ENCODE results near the gene MYLK. TPM values are rescaled to one million over a fixed set of nuclear protein-coding genes. Genes with fewer than 3 reads are reported as not detected.
A peak's percentile ranks its signal among the peaks of the same experiment; 100 is the strongest.

Gene MYLK
- total RNA-seq, 1 donor from 2014 or later = 2.6 TPM

DNA sequence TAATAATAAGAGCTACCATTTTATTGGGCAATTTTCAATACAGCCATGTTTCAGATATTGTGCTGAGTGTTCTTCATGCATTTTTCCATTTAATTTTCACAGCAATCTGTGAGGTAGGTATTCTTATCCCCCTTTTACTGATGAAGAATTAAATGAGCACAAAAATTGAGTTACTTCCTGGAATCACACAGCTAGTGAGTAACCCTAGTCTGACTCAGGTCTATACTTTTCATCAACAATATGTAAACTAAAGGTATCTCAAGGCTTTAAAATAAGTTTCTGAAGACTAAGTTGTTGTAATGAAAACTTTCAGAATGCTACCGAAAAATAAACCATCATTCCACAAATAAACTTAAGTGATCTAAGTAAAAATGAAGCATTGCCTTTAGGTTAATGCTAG, 321.6 kb downstream of the MYLK start:
- Histone ChIP-seq H3K36me3 (ENCODE audit: control insufficient read depth, insufficient read depth, low read length) (peaks cover 7% of the 10 kb centered on the region), H3K4me3 (ENCODE audit: low read depth, low read length) (no peak overlapping the region), H3K27me3 (ENCODE audit: control insufficient read depth, insufficient read depth, low read length) (no peaks in the 10 kb centered on the region)
- FAIRE-seq (no peak), DNase-seq (ENCODE audit: low read depth) (peak; percentile 44)
- TF ChIP-seq, protein P1, sequence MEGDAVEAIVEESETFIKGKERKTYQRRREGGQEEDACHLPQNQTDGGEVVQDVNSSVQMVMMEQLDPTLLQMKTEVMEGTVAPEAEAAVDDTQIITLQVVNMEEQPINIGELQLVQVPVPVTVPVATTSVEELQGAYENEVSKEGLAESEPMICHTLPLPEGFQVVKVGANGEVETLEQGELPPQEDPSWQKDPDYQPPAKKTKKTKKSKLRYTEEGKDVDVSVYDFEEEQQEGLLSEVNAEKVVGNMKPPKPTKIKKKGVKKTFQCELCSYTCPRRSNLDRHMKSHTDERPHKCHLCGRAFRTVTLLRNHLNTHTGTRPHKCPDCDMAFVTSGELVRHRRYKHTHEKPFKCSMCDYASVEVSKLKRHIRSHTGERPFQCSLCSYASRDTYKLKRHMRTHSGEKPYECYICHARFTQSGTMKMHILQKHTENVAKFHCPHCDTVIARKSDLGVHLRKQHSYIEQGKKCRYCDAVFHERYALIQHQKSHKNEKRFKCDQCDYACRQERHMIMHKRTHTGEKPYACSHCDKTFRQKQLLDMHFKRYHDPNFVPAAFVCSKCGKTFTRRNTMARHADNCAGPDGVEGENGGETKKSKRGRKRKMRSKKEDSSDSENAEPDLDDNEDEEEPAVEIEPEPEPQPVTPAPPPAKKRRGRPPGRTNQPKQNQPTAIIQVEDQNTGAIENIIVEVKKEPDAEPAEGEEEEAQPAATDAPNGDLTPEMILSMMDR (IDR thresholded peaks at IDR 0.05; ENCODE audit: insufficient read depth, low read length, severe bottlenecking) = no peak

DNA sequence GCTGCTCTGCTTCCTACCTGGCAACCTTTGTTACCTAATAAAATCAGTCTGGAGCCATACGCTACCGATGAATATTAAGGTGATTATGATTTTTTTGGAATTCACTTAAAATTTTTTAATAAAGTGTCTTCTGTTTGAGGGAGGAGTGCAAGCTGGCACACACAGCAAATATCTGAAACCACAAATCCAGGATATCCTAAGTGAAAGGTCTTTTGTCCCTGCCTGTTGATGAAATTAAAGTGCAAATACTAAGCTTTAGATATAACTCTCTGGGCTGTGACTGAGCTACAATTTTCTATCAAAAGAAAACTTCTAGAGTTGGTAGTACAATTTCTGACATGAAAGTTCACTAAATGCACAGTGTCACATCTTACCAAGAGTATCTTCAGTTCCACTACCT, 322.9 kb downstream of the MYLK start:
- TF ChIP-seq, protein P1 (IDR thresholded peaks at IDR 0.05; ENCODE audit: insufficient read depth, low read length, severe bottlenecking) = no peak
- H3K27me3 ChIP-seq (ENCODE audit: control insufficient read depth, insufficient read depth, low read length) = no peaks in the 10 kb centered on the region
- FAIRE-seq = no peak
- peaks cover 7% of the 10 kb centered on the region for H3K36me3 ChIP-seq (ENCODE audit: control insufficient read depth, insufficient read depth, low read length)
- no peak for DNase-seq (ENCODE audit: low read depth)
- no peak overlapping the region for H3K4me3 ChIP-seq (ENCODE audit: low read depth, low read length)

Other genes starting within 250 kb of the MYLK start
- gene CCDC14, start 76.9 kb upstream of the MYLK start, total RNA-seq = 17.1 and 17.3 TPM in 2 replicates
- gene ROPN1, start 107.8 kb upstream of the MYLK start, total RNA-seq = not detected in 2 replicates
- gene KALRN, start 149.0 kb upstream of the MYLK start, total RNA-seq = 1.8 and 7.3 TPM in 2 replicates

Data from bronchial epithelial cell (primary cell).